GM18502 (cell line): ENCODE results near the gene TXK.

ENCODE experiments used
- ATAC-seq: cut with Tn5 transposase; IDR thresholded peaks from one replicate; pipeline ENCODE4 v1.9.1; 2021; ENCODE audit warnings: mild to moderate bottlenecking; ENCODE audit not compliant: unreplicated experiment, poor library complexity

TXK gene

DNA sequence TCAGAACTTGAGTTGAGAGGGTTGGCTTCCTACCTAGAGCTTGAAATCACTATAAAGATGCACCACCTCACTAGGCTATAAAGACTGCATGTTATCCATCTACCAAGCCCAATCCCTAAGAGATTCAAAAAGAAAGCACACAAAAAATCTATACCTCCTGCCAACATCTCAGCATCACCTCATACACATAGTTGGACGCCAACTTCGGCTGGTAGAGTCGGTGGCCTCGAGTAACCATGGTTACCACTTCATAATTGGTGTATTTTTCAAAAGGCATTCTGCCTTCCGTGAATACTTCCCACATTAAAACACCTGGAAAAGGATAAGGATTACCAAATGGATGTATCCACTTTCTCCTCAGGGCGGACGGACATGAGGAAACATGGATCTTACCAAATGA, 4.5 kb upstream of the TXK start:
- no peak for ATAC-seq

DNA sequence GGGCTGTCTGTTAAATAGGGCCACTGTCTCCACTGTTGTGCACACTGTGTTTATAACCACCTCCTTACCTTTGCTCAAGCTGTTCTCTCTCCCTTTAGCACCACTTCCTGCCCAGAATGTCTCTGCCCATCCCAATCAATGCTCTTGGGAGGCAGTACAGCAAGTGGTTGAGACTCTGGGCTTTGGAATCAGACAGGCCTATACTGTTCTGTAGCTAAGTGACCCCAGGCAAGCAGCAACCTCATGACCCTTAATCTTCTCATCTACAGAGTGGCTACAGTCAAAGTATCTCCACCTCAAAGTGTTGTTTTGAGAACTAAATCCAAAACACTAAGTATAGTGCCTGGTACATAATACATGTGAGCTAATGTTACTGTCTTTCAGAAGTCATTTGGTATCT, 3.8 kb upstream of the TXK start:
- no peak for ATAC-seq

DNA sequence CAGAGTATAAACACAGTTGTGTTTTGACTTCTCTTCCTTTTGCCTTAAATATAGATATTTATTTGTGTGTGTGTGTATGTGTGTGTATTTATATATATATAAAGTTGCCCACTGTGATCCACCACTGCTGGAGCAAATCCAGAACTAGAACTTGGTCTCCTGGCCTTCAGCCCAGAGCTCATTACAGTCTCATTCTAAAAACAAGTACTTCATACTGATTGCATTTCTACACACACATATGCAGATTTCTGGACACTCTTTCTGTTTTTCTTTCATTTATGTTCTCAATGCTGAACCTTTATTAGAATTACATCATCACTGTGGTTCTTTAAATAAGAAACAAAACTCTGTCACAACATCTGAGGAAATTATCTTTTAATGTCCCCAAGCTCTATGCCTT, 381 bp downstream of the TXK start:
- ATAC-seq: no peak

DNA sequence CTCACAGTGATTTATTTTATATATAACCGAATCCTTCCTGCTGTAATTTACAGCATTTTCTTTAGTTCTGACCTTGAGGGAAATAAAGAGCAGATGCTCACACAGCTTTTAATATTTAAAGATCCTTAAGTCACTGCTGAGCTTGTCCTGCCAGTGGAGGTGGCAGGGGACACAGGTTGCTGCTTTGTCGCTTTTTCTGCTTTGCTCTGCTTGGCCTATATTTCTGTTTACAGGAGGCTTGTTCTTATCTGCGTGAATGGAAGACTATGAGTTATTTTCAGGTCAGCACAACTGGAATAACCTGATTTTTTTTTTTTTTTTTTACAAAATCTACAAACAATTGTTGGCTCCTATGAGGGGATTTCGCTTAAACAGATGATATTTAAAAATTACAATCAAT, 2.3 kb downstream of the TXK start:
- ATAC-seq: no peak

DNA sequence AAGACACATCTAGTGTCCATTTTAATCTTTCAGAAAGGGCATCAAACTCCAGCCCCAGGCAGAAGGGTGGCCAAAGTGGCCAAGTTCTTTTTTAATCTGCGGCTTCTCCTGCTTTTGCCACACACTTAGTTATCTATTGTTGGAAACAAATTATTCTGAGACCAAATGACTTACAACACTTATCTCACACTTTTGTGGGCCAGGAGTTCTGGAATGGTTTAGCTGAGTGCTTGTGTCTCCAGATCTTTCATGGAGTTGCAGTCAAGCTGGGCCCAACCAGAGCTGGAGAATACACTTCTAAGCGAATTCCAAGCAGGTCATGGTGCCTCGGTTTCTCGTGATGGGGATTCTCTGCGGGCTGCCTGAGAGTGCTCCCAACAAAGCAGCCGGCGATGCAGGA, 4.0 kb downstream of the TXK start:
- ATAC-seq: no peak

DNA sequence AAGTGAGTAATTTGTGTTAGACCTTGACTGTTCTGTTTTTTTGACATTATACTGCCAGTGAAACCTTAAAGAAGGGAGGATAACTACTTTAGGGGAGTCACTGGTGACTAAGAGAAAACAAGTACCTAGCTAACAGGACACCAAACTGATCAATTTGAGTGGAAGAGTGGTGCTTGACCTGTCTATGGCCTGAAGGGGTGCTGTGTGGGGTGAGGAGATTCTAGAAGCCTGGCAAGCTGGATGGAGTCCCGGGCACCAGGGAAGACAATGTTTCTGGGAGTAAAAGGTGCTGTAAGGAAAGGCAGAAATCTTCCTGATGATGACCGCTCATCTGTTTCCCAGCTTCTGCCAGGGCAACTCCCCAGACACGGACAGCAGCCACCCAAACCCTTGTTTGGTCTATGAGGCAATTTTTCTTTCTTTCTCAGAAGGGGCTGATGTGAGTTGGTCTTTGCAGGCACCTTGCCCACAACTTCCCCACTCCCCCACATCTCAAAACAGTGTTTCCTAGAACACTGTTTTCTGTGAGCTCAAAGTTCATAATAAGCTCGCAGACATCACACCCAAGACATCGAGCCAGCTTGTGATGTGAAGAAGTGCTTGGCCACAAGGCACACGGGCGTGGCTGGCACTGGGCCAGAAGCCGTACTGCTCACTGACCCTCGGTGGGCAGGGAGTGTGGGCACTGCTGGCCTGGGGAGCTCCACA, 4.6 kb downstream of the TXK start:
- no peak for ATAC-seq

DNA sequence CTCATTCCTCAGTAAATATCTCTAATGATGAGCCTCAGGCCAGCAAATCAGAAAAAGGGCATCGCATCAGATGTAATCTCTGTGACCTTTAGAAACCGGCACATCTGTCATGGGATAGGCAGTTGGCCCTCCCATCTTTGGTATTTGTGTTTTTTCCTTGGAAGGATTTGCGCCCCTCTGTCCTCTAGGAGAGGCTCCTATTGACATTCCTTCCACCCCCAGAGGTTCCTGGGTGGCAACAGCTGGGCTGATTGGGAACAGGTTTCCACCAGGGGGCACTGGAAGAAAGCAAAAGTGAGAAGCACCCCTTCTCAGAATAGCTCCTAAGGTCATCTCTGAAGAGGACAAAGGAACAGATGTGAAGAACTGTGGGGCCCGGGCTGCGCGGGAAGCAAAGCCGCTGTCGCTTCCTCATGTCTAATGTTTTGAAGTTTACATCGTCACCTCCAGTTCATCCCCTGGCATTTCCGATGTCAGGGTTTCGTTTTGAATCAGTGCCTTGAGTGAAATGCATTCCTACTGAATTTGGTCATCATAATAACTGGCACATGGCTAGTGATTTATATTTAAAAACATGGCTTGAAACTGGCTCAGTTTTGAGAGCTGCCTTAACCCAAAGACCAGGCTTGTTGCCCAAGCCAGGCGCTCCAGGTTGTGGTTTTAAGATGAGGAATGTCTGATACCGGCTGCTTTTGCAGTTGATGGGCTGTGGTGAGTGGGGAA, 6.2 kb downstream of the TXK start:
- ATAC-seq: peak; percentile 95

DNA sequence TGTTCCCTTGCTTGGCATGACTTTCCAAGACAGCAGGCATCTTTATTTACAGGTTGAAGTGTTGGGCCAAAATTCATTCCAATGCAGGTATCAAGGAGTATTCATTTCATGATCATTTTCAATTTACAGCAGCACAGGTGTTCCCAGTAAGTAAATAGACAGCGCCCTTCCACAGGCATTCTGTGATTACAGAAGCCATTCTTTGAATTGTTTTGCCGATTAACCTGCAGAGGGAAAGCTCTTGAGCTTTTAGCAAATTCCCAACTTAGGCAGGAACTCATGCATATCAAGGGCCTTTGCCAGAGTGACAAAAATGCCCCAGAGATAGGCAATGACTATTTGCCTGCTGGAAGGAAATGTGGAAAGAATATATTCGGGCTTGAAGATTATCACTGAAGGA, 6.8 kb downstream of the TXK start:
- no peak for ATAC-seq

DNA sequence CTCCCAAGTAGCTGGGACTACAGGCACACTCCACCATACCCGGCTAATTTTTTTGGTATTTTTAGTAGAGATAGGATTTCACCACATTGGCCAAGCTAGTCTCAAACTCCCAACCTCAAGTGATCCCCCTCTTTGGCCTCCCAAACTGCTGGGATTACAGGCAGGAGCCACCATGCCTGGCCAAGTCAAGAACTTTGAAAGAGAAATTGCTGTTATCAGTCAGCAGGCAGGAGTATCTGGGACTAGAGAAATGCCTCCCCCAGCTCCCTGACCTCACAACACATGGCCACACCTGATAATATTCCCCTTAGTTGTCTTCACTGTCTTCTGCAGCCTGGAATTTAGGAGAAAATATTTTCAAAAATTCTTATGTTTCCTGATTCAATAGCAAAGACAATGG, 7.4 kb downstream of the TXK start:
- no peak for ATAC-seq

DNA sequence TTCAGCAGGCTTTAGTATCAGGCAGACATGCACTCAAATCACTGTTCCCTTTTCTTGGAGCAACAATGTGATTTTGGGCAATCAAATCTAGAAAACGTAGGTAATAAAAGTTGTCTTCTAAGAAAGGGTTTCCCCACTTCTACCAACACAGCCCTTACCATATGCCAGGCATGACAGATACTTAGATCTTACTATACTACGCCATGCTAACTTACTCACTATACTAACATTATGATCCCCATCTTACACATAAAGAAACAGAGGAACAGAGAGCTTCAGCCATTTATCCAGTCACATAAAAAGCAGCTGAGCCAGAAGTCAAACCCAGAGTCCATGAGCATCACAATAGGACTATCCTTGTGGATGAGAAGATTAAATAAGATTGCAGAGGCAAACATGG, 9.2 kb downstream of the TXK start:
- no peak for ATAC-seq

DNA sequence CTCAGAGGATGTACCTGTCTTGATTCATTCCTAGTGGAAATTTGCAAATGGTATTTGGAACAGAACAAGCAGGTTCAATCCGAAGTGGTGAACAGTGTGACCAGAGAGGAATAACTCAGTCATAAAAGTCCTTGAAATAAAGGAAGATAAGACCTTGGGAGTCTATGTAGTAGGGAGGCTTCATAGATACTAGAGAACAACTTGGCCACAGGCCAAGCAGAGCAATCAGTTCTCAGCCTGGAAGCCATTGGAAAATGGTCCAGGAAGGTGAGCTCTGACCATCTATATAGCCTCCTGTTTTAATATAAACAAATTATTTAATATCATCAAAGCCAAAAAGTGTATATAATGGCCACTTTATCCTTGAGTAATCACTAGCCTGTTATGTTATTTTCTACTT, 11.3 kb downstream of the TXK start:
- no peak for ATAC-seq

DNA sequence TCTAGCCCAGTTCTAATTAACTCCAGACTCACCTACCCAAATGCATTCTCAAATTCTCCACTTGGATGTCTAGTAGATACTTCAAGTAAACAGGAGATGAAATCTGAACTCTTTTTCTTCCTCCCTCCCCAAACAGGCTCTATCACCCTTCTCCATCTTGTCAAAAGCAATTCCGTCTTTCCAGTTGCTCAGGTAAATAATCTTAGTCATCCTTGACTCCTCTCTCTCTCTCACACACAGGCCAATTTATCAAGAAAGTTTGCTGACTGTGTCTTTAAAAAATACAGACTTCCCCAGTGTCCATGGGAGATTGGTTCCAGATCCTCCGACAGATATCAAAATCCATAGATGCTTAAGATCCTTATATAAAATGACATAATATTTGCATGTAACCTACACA, 12.9 kb downstream of the TXK start:
- no peak for ATAC-seq

DNA sequence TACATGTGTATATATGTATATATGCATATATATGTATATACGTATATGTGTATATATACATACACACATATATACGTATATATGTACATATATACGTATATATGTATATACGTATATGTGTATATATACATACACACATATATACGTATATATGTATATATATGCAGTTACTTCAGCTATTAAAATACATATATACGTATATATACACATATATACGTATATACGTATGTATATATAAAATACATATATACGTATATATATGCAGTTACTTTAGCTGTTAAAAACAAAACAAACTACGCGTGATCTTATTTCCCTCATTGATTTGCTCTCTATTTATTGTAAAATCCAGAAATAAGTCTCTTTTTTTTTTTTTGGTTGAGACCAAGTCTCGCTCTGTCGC, 13.9 kb downstream of the TXK start:
- no peak for ATAC-seq

DNA sequence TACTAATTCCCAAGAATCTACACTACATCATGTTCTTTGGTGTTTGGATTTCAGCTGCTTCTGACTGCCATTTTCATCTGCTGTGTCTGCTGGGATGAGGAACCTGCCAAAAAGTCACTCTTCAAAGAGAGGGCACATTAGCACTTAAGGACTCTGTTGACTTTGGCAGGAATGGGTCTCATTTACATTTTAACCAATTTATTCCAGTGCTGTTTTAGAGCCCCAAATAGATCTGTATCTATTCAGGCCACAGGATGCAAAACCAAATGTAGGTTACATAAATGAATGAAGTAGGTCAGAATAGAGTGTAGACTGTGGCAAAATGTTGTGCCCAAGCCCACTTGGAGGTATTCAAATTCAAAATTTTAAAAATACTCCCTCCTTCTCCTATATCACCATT, 14.4 kb downstream of the TXK start:
- ATAC-seq: no peak

DNA sequence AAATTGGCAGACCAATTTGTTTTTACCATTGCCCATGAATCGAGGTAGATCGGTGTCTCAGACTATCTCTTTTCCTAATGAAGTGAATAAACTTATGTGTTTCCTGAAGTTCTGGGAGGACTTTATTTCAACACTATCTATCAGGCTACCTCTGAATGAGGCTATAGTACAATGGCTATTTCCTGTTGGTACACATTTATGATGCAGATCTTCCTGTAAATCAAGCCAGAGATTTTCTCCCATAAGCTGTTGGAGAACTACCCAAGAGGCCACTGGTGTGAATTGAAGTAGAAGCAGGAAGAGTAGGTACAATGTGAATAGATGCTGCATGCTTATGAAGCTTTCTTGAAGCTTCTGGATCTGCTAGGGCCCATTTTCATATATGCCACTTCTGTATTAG, 16.0 kb downstream of the TXK start:
- ATAC-seq: no peak

DNA sequence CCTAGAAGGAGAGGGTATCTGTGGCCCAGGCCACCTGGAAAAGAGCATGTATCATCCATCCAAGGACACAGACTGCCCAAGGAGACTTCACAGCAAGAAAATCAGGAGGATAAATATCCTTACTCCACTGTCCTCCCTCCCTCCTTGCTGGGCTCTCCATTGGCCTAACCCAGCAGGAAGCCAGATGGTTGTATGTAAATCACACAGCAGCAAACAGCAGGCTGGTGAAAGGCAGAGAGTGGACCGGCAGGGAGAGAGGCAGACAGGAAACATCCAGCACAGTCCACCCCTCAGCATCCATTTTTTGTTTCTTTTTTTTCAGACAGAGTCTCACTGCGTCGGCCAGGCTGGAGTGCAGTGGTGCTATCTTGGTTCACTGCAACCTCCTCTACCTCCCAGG, 17.5 kb downstream of the TXK start:
- ATAC-seq: no peak

DNA sequence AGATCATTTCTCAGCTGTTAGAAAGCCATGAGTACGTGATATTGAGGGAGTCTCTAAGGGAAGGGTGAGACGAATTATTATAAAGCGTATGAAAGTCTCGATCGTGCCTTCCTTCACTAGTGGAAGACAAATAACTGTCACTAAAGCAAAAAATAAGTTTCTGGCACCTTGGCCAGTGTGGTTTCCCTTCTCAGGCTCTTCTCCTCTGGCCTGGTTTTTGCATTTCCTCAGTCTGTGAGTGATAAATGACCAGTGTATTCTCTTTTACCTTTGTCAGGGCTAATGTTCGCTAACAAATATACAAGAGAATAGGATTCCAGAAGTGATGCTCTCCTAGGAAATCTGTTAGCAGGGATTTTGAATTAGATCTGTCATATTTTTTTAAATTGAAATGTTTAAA, 19.6 kb downstream of the TXK start:
- ATAC-seq: no peak

DNA sequence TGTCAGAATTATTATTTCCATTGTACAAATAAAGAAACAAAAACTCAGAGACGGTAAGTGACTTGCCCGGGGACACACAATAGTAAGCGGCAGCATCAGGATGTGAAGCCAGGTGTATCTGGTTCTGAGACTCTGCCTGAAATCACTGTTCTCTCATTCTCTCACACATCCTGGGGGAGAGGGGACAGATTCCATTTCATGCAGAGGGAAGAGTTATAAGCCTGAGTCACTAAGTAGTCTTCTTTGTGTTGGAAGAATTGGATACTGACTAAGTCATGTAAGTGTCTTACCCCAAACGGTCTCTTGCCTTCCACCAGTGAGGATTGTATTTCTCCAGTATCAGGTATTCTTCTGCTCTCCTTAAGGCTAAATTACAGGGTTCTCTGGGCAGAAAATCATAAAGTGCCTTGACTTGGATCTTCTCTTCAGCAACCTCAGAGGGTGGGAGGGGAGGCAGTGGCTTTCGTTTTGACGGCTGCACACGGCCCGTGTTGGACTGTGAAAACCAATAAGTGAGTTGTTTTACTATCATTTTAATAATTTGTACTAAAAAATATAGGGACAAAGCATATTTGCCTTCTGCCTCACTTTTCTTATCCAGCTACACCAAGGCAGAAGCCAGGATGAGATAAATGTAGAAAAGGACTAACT, 21.9 kb downstream of the TXK start:
- ATAC-seq: no peak

DNA sequence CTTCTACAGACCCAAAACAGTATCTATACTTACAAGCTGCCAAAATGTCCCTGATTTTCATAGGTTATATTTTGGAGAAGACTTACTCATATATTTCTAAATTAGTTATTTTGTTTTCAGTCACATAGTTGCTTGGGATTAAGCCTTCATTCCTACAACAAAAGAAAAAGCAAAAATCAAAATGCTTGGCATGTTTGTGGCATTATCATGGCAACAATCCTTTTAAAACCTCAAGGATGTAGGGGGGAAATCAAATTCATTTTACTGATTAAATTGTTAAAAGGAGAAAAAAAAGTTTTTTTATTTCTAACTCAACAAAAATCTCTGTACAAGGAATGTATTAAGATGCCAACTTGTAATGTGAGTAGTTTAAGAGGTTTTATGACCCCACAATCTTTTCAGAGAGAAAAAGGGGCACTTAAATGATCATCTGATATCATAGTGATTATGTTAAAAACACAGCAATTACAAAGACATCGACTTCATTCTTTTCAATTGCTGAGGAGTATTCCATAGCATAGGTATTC, 23.5 kb downstream of the TXK start:
- ATAC-seq: no peak

DNA sequence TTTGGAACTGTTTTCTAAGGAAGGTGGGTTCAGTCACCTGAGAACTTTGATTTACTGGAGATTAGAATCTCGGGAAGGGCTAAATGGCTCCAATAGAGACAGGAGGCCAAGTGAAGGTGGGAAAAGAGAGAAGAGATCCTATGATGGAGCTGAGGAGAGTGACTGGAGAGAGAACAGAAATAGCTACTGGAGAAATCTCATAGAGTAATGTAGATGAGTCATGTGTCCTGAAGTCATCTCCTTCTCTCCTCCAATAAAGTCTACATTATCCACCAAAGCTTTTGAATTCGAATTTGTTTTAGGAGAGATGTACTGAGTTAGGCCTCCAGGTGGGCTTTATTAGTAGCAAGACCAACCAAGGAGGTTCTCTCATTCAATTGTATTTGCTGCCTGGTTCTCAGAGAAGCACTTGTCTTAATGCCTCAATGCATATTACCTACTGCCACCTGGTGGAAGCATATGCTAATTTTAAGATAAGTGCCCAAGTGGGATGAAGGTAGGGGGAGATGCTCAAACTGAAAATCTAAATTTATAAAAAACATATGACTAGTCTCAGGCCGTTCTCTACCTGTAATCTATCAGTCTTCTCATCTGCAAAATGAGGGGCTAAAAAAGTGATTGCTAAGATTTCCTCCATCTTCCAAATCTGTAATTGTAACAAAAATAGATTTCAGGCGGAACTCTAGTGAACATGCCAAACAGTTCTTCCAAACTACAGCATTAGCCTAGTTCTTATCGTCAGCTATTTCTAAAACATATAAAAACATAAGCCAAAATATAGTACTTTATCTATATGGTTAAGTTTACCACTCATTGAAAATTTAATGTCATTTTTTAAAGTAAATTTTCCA, 24.4 kb downstream of the TXK start:
- ATAC-seq: peak; percentile 84
